ENCODE measurements around the gene ZYX. TPM values are rescaled to one million over a fixed set of nuclear protein-coding genes. Genes with fewer than 3 reads are reported as not detected.

The ZYX gene
- total RNA-seq, 3 donors from 2014 or later, result 60.2 to 61.0 (median 60.4) TPM

GRCh38 chr7:143388491-143389101 lies 7.5 kb downstream of the ZYX start:
- H3K27ac ChIP-seq, result peak overlapping the region; percentile 76 to 100
- H3K4me1 ChIP-seq, result peaks cover 26 to 27% of the 10 kb centered on the region in 2 donors
- H3K36me3 ChIP-seq, result no peaks in the 10 kb centered on the region
- H3K27me3 ChIP-seq, result no peaks in the 10 kb centered on the region
- no peak for DNase-seq (ENCODE audit: low spot score in 2 of 2)
- peak overlapping the region in 1 of 3 donors; percentile 87 for H3K4me3 ChIP-seq
- no peak for TF ChIP-seq CTCF (IDR thresholded peaks at IDR 0.05)
- no peak for TF ChIP-seq POLR2A (IDR thresholded peaks at IDR 0.05)
- no peak for TF ChIP-seq POLR2AphosphoS5 (IDR thresholded peaks at IDR 0.05)
- intact Hi-C loops (cut with DNase I; ENCODE audit: low total_unique reads), result no loop called here
- no peaks in the 10 kb centered on the region for H3K9me3 ChIP-seq

- DNase-seq (ENCODE audit: low spot score in 2 of 2), result no peak
- no peaks in the 10 kb centered on the region for H3K9me3 ChIP-seq
- intact Hi-C loops (cut with DNase I; ENCODE audit: low total_unique reads), result no loop called here
- H3K27me3 ChIP-seq, result no peaks in the 10 kb centered on the region
- TF ChIP-seq POLR2AphosphoS5 (IDR thresholded peaks at IDR 0.05), result no peak
- no peak for TF ChIP-seq CTCF (IDR thresholded peaks at IDR 0.05)
- TF ChIP-seq POLR2A (IDR thresholded peaks at IDR 0.05), result no peak
- peak overlapping the region in 1 of 3 donors; percentile 15 for H3K4me3 ChIP-seq
- peak overlapping the region; percentile 76 to 100 for H3K27ac ChIP-seq
- H3K4me1 ChIP-seq, result peaks cover 22 to 23% of the 10 kb centered on the region in 2 donors
- H3K36me3 ChIP-seq, result no peaks in the 10 kb centered on the region
Measured at GRCh38 chr7:143389316-143390103, 8.4 kb downstream of the ZYX start.

- Histone ChIP-seq H3K9me3 (no peaks in the 10 kb centered on the region), H3K27me3 (no peaks in the 10 kb centered on the region), H3K27ac (peak overlapping the region; percentile 76 to 100), H3K4me1 (peaks cover 22 to 23% of the 10 kb centered on the region in 2 donors), H3K4me3 (no peak overlapping the region), H3K36me3 (no peaks in the 10 kb centered on the region)
- intact Hi-C loops (cut with DNase I; ENCODE audit: low total_unique reads), result no loop called here
- DNase-seq (ENCODE audit: low spot score in 2 of 2), result no peak
- no peak for TF ChIP-seq CTCF (IDR thresholded peaks at IDR 0.05)
- no peak for TF ChIP-seq POLR2AphosphoS5 (IDR thresholded peaks at IDR 0.05)
- no peak for TF ChIP-seq POLR2A (IDR thresholded peaks at IDR 0.05)
Measured at GRCh38 chr7:143390104-143390772, 9.1 kb downstream of the ZYX start.

GRCh38 chr7:143390773-143391317 lies 9.7 kb downstream of the ZYX start:
- TF ChIP-seq CTCF (IDR thresholded peaks at IDR 0.05) (no peak), POLR2AphosphoS5 (IDR thresholded peaks at IDR 0.05) (no peak), POLR2A (IDR thresholded peaks at IDR 0.05) (no peak)
- no peak for DNase-seq (ENCODE audit: low spot score in 2 of 2)
- Histone ChIP-seq H3K36me3 (no peaks in the 10 kb centered on the region), H3K4me3 (peak overlapping the region in 1 of 3 donors; percentile 50), H3K4me1 (peaks cover 22% of the 10 kb centered on the region in 2 donors), H3K27ac (peak overlapping the region; percentile 76 to 100), H3K27me3 (no peaks in the 10 kb centered on the region), H3K9me3 (no peaks in the 10 kb centered on the region)
- intact Hi-C loops (cut with DNase I; ENCODE audit: low total_unique reads), result no loop called here
